WTC11 (cell line): ENCODE results near the gene GSG1L.

ENCODE experiments used
- ATF1 ChIP-seq: sonication (generic); formaldehyde crosslinking; IDR thresholded peaks from 2 replicates; pipeline ENCODE4 v1.8.1; 2023; ENCODE audit warnings: mild to moderate bottlenecking, moderate library complexity, missing genetic modification reagents
- FOXP1 ChIP-seq: sonication (generic); formaldehyde crosslinking; IDR thresholded peaks from 2 replicates; pipeline ENCODE4 v1.8.0; 2022; ENCODE audit warnings: missing genetic modification reagents, mild to moderate bottlenecking, moderate library complexity, borderline replicate concordance
- RELA ChIP-seq: sonication (generic); formaldehyde crosslinking; IDR thresholded peaks from 2 replicates; pipeline ENCODE4 v1.8.1; 2022; ENCODE audit warnings: missing genetic modification reagents, mild to moderate bottlenecking, borderline replicate concordance
- ZNF232 ChIP-seq: sonication (generic); formaldehyde crosslinking; IDR thresholded peaks from 2 replicates; pipeline ENCODE4 v1.8.0; 2022; ENCODE audit warnings: mild to moderate bottlenecking, missing genetic modification reagents
- ZNF416 ChIP-seq: fragments of 250-450 bp; sonication (Bioruptor Pico); IDR thresholded peaks from 2 replicates; pipeline ENCODE4 v1.9.0; 2021; ENCODE audit warnings: mild to moderate bottlenecking, inconsistent platforms
- TF ChIP-seq, protein P1 (sequence below): fragments of 200-600 bp; IDR thresholded peaks from 2 replicates; pipeline ENCODE4 v1.8.0; 2022; ENCODE audit warnings: antibody characterized with exemption
- TF ChIP-seq, protein P2 (sequence below): sonication (generic); formaldehyde crosslinking; IDR thresholded peaks from 2 replicates; pipeline ENCODE4 v1.8.1; 2023; ENCODE audit warnings: mild to moderate bottlenecking, moderate library complexity, missing genetic modification reagents
- TF ChIP-seq, protein P3 (sequence below): sonication (generic); formaldehyde crosslinking; IDR thresholded peaks from 2 replicates; pipeline ENCODE4 v1.8.1; 2023; ENCODE audit warnings: mild to moderate bottlenecking, missing genetic modification reagents
- TF ChIP-seq, protein P4 (sequence below): sonication (generic); formaldehyde crosslinking; IDR thresholded peaks from 2 replicates; pipeline ENCODE4 v1.8.1; 2023; ENCODE audit warnings: mild to moderate bottlenecking, missing genetic modification reagents, moderate library complexity
- TF ChIP-seq, protein P5 (sequence below): sonication (generic); formaldehyde crosslinking; IDR thresholded peaks from 2 replicates; pipeline ENCODE4 v1.8.0; 2022; ENCODE audit warnings: mild to moderate bottlenecking, missing genetic modification reagents
- TF ChIP-seq, protein P6 (sequence below): sonication (generic); formaldehyde crosslinking; conservative IDR thresholded peaks from 2 replicates; pipeline ENCODE4 v1.8.1; 2022; ENCODE audit warnings: mild to moderate bottlenecking, missing genetic modification reagents
- TF ChIP-seq, protein P7 (sequence below): fragments of 250-450 bp; sonication (Bioruptor Pico); IDR thresholded peaks from 2 replicates; pipeline ENCODE4 v1.9.0; 2021; ENCODE audit warnings: moderate library complexity, mild to moderate bottlenecking, inconsistent platforms, borderline replicate concordance

DNA sequence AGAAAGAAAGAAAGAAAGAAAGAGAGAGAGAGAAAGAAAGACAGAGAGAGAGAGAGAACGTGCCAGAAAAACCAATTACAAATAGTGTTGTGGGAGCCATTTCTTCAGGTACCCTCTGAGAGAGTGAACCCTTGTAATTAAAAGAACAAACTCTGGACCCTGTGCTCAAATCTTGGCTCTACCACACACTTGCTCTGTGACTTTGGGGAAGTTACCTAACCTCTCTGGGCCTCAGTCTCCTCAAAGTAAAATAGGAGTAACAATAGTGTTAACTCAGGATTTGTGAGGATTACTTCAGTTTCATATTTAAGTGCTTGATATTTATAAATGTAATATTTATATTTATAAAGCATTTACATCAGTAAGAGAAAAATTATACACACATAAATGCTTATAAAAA lies 139.8 kb downstream of the GSG1L start:
- TF ChIP-seq, protein P1, sequence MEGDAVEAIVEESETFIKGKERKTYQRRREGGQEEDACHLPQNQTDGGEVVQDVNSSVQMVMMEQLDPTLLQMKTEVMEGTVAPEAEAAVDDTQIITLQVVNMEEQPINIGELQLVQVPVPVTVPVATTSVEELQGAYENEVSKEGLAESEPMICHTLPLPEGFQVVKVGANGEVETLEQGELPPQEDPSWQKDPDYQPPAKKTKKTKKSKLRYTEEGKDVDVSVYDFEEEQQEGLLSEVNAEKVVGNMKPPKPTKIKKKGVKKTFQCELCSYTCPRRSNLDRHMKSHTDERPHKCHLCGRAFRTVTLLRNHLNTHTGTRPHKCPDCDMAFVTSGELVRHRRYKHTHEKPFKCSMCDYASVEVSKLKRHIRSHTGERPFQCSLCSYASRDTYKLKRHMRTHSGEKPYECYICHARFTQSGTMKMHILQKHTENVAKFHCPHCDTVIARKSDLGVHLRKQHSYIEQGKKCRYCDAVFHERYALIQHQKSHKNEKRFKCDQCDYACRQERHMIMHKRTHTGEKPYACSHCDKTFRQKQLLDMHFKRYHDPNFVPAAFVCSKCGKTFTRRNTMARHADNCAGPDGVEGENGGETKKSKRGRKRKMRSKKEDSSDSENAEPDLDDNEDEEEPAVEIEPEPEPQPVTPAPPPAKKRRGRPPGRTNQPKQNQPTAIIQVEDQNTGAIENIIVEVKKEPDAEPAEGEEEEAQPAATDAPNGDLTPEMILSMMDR, result no peak
- TF ChIP-seq ZNF416 (CRISPR knock-in tag) (no peak), RELA (CRISPR knock-in tag) (no peak), FOXP1 (CRISPR knock-in tag) (no peak), ZNF232 (CRISPR knock-in tag) (no peak), ATF1 (CRISPR knock-in tag) (no peak)
- TF ChIP-seq, protein P2, sequence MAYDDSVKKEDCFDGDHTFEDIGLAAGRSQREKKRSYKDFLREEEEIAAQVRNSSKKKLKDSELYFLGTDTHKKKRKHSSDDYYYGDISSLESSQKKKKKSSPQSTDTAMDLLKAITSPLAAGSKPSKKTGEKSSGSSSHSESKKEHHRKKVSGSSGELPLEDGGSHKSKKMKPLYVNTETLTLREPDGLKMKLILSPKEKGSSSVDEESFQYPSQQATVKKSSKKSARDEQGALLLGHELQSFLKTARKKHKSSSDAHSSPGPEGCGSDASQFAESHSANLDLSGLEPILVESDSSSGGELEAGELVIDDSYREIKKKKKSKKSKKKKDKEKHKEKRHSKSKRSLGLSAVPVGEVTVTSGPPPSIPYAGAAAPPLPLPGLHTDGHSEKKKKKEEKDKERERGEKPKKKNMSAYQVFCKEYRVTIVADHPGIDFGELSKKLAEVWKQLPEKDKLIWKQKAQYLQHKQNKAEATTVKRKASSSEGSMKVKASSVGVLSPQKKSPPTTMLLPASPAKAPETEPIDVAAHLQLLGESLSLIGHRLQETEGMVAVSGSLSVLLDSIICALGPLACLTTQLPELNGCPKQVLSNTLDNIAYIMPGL (CRISPR knock-in tag), result no peak
- TF ChIP-seq, protein P3, sequence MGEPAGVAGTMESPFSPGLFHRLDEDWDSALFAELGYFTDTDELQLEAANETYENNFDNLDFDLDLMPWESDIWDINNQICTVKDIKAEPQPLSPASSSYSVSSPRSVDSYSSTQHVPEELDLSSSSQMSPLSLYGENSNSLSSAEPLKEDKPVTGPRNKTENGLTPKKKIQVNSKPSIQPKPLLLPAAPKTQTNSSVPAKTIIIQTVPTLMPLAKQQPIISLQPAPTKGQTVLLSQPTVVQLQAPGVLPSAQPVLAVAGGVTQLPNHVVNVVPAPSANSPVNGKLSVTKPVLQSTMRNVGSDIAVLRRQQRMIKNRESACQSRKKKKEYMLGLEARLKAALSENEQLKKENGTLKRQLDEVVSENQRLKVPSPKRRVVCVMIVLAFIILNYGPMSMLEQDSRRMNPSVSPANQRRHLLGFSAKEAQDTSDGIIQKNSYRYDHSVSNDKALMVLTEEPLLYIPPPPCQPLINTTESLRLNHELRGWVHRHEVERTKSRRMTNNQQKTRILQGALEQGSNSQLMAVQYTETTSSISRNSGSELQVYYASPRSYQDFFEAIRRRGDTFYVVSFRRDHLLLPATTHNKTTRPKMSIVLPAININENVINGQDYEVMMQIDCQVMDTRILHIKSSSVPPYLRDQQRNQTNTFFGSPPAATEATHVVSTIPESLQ (CRISPR knock-in tag), result no peak
- TF ChIP-seq, protein P4, sequence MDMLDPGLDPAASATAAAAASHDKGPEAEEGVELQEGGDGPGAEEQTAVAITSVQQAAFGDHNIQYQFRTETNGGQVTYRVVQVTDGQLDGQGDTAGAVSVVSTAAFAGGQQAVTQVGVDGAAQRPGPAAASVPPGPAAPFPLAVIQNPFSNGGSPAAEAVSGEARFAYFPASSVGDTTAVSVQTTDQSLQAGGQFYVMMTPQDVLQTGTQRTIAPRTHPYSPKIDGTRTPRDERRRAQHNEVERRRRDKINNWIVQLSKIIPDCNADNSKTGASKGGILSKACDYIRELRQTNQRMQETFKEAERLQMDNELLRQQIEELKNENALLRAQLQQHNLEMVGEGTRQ, result no peak
- TF ChIP-seq, protein P5, sequence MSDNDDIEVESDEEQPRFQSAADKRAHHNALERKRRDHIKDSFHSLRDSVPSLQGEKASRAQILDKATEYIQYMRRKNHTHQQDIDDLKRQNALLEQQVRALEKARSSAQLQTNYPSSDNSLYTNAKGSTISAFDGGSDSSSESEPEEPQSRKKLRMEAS (CRISPR knock-in tag), result no peak
- TF ChIP-seq, protein P6, sequence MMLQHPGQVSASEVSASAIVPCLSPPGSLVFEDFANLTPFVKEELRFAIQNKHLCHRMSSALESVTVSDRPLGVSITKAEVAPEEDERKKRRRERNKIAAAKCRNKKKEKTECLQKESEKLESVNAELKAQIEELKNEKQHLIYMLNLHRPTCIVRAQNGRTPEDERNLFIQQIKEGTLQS (CRISPR knock-in tag), result no peak
- TF ChIP-seq, protein P7, sequence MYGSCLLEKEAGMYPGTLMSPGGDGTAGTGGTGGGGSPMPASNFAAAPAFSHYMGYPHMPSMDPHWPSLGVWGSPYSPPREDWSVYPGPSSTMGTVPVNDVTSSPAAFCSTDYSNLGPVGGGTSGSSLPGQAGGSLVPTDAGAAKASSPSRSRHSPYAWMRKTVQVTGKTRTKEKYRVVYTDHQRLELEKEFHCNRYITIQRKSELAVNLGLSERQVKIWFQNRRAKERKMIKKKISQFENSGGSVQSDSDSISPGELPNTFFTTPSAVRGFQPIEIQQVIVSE (CRISPR knock-in tag), result no peak
